PC-3 (cell line): ENCODE measurements around the gene METAP1D.

Experiments
- EZH2 ChIP-seq: fragments of 300-600 bp; sonication (generic); IDR thresholded peaks from one replicate; pipeline ENCODE4 v1.6.1; 2017; ENCODE audit warnings: antibody characterized with exemption, mild to moderate bottlenecking, low read length; ENCODE audit not compliant: unreplicated experiment
- TF ChIP-seq, protein P1 (sequence below): fragments of 300-600 bp; sonication (generic); conservative IDR thresholded peaks from 2 replicates; pipeline ENCODE4 v1.5.1; 2017; ENCODE audit warnings: antibody characterized with exemption, low read depth, mild to moderate bottlenecking, low read length

GRCh38 chr2:172021955-172022354 is 22.2 kb downstream of the METAP1D start:
- TF ChIP-seq, protein P1, sequence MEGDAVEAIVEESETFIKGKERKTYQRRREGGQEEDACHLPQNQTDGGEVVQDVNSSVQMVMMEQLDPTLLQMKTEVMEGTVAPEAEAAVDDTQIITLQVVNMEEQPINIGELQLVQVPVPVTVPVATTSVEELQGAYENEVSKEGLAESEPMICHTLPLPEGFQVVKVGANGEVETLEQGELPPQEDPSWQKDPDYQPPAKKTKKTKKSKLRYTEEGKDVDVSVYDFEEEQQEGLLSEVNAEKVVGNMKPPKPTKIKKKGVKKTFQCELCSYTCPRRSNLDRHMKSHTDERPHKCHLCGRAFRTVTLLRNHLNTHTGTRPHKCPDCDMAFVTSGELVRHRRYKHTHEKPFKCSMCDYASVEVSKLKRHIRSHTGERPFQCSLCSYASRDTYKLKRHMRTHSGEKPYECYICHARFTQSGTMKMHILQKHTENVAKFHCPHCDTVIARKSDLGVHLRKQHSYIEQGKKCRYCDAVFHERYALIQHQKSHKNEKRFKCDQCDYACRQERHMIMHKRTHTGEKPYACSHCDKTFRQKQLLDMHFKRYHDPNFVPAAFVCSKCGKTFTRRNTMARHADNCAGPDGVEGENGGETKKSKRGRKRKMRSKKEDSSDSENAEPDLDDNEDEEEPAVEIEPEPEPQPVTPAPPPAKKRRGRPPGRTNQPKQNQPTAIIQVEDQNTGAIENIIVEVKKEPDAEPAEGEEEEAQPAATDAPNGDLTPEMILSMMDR = no peak
- TF ChIP-seq EZH2 = no peak
